ENCODE measurements around the gene BPI. TPM values are rescaled to one million over a fixed set of nuclear protein-coding genes. Genes with fewer than 3 reads are reported as not detected.
"Not testable (repeated sequence)": the region's sequence is repeated elsewhere in the genome, so short reads cannot be mapped to it uniquely, and the experiment has no call there.

Gene BPI
- polyA plus RNA-seq, 1 of the 3 experiments (the other 2 are of a cell fraction), result not detected

GRCh38 chr20:38373898-38374297 lies 69.9 kb downstream of the BPI start (continued):
- no peak for TF ChIP-seq CTCF (IDR thresholded peaks at IDR 0.05)
- no peak for TF ChIP-seq FOSL2 (IDR thresholded peaks at IDR 0.05; ENCODE audit: borderline replicate concordance, low read depth)
- no peak for TF ChIP-seq MEF2A (IDR thresholded peaks at IDR 0.05; ENCODE audit: borderline replicate concordance, low read depth)
- TF ChIP-seq GABPA (IDR thresholded peaks at IDR 0.05; ENCODE audit: low read depth), result no peak
- no peak for TF ChIP-seq RCOR1 (IDR thresholded peaks at IDR 0.05; ENCODE audit: low read length)
- no peak for TF ChIP-seq SMC3 (IDR thresholded peaks at IDR 0.05; ENCODE audit: low read depth, low read length)
- TF ChIP-seq NRF1 (IDR thresholded peaks at IDR 0.05; ENCODE audit: low read depth, low read length), result no peak
- no peak for TF ChIP-seq MXI1 (IDR thresholded peaks at IDR 0.05; ENCODE audit: low read depth, low read length)
- TF ChIP-seq RAD21 (IDR thresholded peaks at IDR 0.05; ENCODE audit: low read length), result no peak
- TF ChIP-seq MAX (IDR thresholded peaks at IDR 0.05; ENCODE audit: low read depth), result no peak

- no peak overlapping the region for H2AFZ ChIP-seq (ENCODE audit: low read depth)
- no peak overlapping the region for H3K9ac ChIP-seq
- H3K4me1 ChIP-seq (ENCODE audit: control insufficient read depth in 1 of 2, insufficient read depth in 2 of 2, low read depth in 1 of 2, low read length in 1 of 2), result no peaks in the 10 kb centered on the region
- H3K4me3 ChIP-seq (ENCODE audit: low read depth in 2 of 2, low read length in 1 of 2), result no peak overlapping the region
- H3K4me2 ChIP-seq, result no peak overlapping the region
- no peaks in the 10 kb centered on the region for H3K9me2 ChIP-seq
- no peak for TF ChIP-seq EZH2phosphoT487 (IDR thresholded peaks at IDR 0.05; ENCODE audit: borderline replicate concordance, low read depth)
- no peak for TF ChIP-seq ELF1 (IDR thresholded peaks at IDR 0.05)
- TF ChIP-seq JUND (IDR thresholded peaks at IDR 0.05), result no peak
- no peak for TF ChIP-seq FOSL2 (IDR thresholded peaks at IDR 0.05; ENCODE audit: borderline replicate concordance, low read depth)
- no peak for TF ChIP-seq CTCF (IDR thresholded peaks at IDR 0.05)
- no peak for TF ChIP-seq EP300 (IDR thresholded peaks at IDR 0.05; ENCODE audit: borderline replicate concordance in 1 of 2, low read depth in 1 of 2, low read length in 1 of 2)
- no peak for TF ChIP-seq USF1 (IDR thresholded peaks at IDR 0.05; ENCODE audit: borderline replicate concordance, low read depth)
- TF ChIP-seq RAD21 (IDR thresholded peaks at IDR 0.05; ENCODE audit: low read length), result no peak
- no peak for TF ChIP-seq ZBTB33 (IDR thresholded peaks at IDR 0.05; ENCODE audit: borderline replicate concordance, low read depth)
- no peak for DNase-seq
- no peaks in the 10 kb centered on the region for H3F3A ChIP-seq (replicated peaks; ENCODE audit: insufficient read depth)
- H3K27me3 ChIP-seq (ENCODE audit: insufficient read depth), result peaks cover 18% of the 10 kb centered on the region
- H3K27ac ChIP-seq (ENCODE audit: low read depth in 2 of 2, low read length in 1 of 2), result no peak overlapping the region
- 67% methylated on average over 10 of the region's 11 CpGs for whole genome bisulfite sequencing (ENCODE audit: low lambda C conversion rate)
- no peaks in the 10 kb centered on the region for H3K9me3 ChIP-seq
- CTCF ChIA-PET, result interaction anchor here (0.6 to 1.2 kb wide), 2 partner anchors 28 to 31 kb away, joined by 3 read pairs; no protein-coding TSS in a partner anchor
- no peaks in the 10 kb centered on the region for H3K36me3 ChIP-seq (replicated peaks in 1 of 2; ENCODE audit: control insufficient read depth in 1 of 2, insufficient read depth in 2 of 2, low read length in 1 of 2)
- H3K79me2 ChIP-seq (ENCODE audit: insufficient read depth), result no peaks in the 10 kb centered on the region
- H4K20me1 ChIP-seq (ENCODE audit: insufficient read depth), result no peaks in the 10 kb centered on the region
- POLR2A ChIA-PET, result no interaction called here
These were observed 73.2 kb downstream of the BPI start for GRCh38 chr20:38377039-38377685.

- H3K36me3 ChIP-seq (replicated peaks in 1 of 2; ENCODE audit: control insufficient read depth in 1 of 2, insufficient read depth in 2 of 2, low read length in 1 of 2); H4K20me1 ChIP-seq (ENCODE audit: insufficient read depth); DNase-seq; H3K4me3 ChIP-seq (ENCODE audit: low read depth in 2 of 2, low read length in 1 of 2); H3K9me3 ChIP-seq; H3K4me1 ChIP-seq (ENCODE audit: control insufficient read depth in 1 of 2, insufficient read depth in 2 of 2, low read depth in 1 of 2, low read length in 1 of 2); POLR2A ChIA-PET; H3K27ac ChIP-seq (ENCODE audit: low read depth in 2 of 2, low read length in 1 of 2); H3K79me2 ChIP-seq (ENCODE audit: insufficient read depth); H3F3A ChIP-seq (replicated peaks; ENCODE audit: insufficient read depth); H3K9me2 ChIP-seq; H2AFZ ChIP-seq (ENCODE audit: low read depth); H3K9ac ChIP-seq; H3K4me2 ChIP-seq: not testable (repeated sequence)
- H3K27me3 ChIP-seq (ENCODE audit: insufficient read depth), result peaks cover 18% of the 10 kb centered on the region
- 62% methylated on average over 5 of the region's 5 CpGs for WGBS (ENCODE audit: low lambda C conversion rate)
- CTCF ChIA-PET, result interaction anchor here (0.6 to 1.2 kb wide), 2 partner anchors 28 to 31 kb away, joined by 3 read pairs; no protein-coding TSS in a partner anchor
These were observed 73.9 kb downstream of the BPI start for GRCh38 chr20:38377838-38378237.

Measured in SK-N-SH (cell line).